Stimulated activated CD8-positive, alpha-beta memory T cell treated with anti-CD3 and anti-CD28 coated beads, Interleukin-15, amount 100 ng/mL, for 48 hours (primary cell): ENCODE results near the gene PIGU.

ENCODE experiments used
- DNase-seq, 2 donors: peaks; one replicate each; pipeline ENCODE4 v3.0.0-alpha.2; 2020; ENCODE audit warnings: low read depth in 2 of 2

The PIGU gene

DNA sequence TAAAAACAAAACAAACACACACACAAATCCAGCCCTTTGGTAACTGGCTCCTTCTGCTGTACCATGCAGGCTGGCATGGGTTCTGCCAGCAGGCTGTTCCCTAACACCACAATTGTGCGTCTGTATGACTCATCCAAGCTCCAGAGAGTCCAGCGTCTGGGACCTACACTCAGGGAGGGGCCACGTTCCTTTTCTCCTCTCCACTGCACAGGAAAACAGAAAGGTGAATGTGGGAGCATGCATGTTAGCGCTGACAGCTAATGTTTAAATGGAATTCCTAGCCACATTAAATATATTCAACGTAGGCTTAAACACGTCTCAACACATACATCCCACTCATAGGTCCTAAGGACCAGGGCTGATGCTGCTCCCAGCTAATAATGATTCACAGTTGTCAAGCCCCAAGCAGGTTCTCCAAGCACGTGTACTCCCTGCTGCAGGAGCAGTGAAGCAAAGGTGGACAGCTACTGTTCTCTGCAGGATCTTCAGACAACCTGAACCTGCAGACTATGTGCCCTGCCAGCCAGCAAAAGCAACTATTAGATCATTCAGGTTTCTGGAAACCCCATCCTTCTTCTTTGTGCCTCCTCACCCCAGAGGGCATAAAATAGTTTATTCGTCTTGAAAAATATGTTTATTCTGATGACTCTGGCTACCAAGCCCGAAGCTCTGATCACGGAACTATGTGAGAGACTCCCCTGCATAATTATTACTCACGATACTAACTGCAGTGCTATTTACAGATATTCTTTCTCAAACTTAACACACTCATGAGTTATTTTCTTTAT is 97.5 kb downstream of the PIGU start:
- no peak for DNase-seq

DNA sequence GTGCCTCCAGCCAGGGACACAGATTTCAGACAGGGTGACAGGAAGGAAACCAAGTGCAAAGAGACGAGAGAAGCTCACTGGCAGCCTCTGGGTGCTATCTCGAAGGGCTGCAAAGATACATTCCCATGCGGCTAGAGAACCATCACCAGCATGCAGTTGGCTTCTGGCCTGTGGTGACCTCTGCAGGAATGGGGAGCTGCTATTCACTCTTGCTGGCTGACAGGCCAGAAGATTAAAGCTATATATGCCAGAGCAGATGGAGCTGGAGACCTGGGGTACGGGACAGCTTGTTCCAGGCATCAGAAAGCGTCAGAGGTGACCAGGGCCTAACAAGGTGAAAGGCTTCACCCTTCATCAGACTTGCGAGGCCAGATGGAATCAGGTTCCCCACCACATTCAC is 98.4 kb downstream of the PIGU start:
- DNase-seq = no peak

GRCh38 chr20:34578025-34578424 is 98.9 kb downstream of the PIGU start:
- no peak for DNase-seq

GRCh38 chr20:34577061-34577460 is 99.8 kb downstream of the PIGU start:
- DNase-seq = no peak

GRCh38 chr20:34575756-34576155 is 101.1 kb downstream of the PIGU start:
- DNase-seq = no peak

DNA sequence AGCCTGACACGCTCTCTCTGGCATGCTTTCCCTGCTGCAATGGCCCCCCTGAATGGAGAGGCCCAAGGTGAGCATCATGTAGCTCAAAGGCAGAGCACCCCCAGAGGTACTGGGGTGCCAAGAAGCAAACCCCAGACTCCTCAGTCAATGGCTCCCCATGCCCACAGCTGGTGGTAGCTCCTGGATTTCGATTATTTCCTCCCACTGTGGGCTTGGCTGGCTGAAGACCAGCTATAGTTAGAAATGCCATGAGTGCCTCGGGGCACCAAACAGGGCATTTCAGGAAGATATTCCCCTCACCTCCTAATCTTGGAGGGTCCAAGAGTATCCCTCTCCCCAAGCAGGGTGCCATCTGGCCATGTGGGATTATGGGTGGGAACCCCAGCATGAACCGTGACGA is 101.6 kb downstream of the PIGU start:
- DNase-seq = no peak

DNA sequence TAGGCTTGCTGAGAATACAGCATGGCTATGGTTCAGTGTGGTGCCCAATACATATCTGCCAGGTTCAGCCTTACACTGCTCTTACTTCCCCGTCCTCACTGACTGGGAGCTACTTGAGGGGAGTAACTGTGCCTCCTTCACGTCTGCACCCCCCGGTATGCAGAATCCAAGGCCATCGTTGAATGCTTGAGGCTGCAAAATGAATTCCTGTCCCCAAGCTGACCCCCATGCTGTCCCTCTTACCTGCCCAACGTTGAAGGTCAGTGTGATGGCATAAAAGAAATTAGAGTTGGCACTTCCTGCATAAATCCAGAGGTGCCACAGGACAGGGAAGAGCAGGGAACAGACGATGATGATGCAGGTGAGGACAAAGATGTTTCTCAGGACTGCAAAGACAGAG is 102.0 kb downstream of the PIGU start:
- DNase-seq = no peak

DNA sequence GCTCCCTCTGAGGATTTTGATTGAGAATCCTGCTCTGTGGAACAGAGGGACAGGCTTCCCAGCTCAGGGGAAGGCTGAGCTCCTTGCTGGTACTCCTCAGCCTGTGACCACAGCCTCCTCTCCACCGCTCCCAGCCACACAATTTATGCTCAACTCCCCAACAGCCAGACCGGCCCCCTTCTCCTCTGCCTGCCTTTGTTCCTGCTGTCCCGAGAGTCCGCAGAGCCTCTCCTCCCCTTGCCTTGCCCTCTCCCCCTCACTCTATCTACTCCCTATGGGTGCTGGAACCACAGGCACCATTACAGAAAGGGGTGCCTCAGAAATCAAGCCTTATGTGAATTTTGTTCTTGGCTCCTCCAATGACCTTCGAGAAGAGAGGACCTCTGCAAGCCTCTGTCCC is 102.5 kb downstream of the PIGU start:
- no peak for DNase-seq

DNA sequence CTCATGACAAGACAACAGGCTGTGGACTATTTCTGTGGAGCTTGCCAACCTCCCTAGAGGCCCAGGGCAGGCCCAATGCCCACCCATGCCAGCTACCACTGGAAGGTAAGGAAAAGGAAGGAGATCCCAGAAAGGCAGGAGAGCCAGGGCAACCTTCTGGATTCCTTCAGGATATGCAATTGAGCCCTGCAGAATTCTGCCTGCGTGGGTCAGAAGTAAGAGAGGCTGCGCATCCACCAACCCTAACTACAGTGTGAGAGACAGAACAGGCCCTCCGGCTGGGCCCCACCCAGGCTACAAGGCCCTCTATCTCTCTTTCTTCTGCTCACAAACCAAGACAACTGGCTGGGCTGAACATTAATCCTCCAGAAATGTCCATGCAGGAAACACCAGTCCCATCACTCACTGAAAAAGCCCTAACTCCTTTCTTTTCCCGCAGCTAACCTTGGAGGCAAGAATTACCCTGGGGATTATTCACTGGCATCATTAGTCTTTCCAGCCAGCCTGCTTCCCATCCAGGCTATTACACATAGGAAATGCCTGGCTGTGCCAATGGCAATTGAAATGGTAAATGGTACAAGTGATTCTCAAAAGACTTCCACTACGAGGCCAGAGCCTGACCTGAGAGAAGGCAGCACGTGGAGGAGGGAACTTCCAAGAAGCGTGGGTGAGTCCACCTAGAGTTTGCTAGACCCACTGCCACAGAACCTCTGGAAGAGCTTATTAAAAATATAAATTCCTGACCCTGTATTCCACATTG is 103.2 kb downstream of the PIGU start:
- no peak for DNase-seq

DNA sequence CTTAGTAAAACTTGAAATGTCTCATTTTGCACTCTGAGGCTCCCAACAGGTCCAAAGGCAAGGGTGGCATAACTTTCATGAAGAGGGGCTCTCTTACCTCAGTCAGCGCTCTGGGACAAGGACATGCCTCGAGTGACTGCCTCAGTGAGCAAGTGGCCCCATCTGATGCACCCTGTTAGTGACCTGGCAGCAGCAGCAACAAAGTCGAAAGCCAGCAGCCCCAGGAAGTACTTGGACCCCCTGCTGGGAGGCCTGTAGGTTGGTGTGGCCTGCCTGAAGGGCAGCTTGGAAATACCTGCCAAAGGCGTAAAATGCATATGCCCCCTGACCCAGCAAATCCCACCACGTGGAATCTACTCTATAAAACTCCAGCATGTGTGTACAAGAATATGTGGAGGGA is 105.1 kb downstream of the PIGU start:
- no peak for DNase-seq

- no peak for DNase-seq
Measured at GRCh38 chr20:34570859-34571306, 106.0 kb downstream of the PIGU start.

DNA sequence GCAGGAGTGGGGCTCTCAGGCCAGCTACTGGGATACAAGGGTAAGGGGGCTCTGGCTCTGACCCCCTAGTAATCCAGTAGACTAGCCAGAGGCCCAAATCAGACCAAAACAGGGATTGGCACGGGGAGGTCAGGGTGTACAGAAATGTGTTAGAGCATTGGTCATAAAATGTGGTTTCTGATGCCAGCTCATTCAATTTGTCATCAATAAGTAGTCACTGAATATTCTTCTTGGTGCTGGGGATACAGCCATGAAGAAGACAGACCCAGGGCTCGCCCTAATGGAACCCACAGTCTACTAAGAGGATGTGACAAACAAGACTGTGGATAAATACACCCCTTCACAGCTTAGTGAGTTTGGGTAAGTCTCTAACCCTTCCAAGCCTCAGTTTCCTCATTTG is 107.3 kb downstream of the PIGU start:
- no peak for DNase-seq

DNA sequence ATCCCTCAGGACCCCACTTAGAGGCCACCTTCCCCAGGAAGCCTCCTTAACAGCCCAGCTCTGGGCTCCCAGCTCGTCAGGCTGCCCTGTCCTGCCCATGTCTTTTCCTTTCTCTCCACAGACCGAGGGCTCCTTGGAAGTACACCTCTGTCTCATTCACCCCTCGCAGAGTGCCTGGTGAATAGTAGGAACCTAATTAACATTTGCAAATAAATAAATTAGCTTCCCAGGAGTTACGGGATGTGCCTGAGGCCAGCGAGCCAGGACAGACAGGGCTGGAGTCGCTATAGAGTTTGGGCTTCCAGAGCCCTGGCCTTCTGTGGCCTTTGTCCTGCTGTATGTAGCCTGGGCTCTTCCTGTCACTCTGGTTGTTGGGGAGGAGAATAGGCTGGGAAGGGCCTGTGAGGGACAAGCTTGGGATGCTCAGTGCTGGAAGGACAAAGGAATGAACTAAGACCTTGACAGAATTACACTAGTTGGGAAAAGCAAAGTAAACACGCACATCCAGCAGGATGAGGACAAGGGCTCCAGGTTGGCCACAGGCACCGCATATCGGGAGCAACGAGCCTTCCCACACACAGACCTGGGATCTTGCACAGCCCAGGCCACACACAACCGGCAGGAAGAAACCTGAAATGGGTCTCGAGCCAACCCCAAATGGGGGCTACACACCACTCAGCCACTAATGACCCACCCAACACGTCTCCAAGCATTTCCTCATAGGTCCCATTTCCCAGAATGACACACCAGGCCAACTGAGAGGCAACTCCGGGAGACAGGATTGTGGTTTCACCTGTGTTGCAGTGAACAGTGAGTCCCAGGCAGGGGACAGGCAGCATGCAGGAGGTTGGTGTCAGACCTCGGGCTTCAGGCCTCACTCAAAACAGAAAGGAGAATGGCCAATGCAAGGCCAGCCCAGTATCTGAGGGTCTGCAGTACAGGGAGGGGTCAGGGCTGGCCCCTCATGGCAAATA is 108.7 kb downstream of the PIGU start:
- DNase-seq = no peak

- DNase-seq = no peak
Measured at GRCh38 chr20:34566978-34567891, 109.7 kb downstream of the PIGU start.

- no peak for DNase-seq
Measured at GRCh38 chr20:34564833-34565232, 112.1 kb downstream of the PIGU start.

- no peak for DNase-seq
Measured at GRCh38 chr20:34562641-34563040, 114.3 kb downstream of the PIGU start.

DNA sequence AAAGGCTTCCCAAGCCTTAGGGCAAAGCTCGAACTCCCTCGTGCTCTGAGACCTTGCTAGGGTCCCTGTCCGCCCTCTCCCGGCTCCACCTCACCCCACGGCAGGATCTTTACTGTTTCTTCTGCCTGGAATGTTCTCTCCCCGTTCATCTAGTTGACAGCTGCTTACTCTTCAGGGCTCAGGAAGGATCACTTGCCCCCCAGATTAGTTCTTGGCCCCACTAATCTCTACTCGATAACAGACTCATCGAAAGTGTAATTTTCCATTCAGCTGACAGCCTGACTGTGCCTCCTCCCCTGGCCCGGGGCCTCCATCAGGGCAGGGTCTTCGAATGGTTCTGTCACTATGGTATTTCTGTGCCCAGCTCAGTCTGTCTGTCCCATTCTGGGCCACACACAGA is 115.2 kb downstream of the PIGU start:
- DNase-seq = no peak

DNA sequence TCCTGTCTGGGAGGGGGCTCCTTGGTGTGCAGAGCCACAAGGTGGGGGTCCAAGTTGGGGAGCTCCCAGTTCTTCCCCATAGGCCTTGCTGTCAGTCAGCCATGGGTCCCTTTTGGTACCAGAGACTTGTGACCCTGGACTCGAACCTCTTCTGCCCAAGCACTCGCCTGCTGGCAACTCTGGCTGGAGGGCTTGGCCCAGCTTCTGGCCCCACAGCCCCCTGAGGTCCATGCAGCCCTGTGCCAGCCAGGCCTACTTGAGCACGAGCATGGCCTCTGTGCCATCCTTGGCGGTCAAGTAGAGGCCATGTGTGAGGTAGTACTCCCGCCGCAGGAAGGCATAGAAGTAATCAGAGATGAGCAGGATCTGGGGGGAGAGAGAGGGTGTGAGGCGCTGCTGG is 116.3 kb downstream of the PIGU start:
- no peak for DNase-seq

DNA sequence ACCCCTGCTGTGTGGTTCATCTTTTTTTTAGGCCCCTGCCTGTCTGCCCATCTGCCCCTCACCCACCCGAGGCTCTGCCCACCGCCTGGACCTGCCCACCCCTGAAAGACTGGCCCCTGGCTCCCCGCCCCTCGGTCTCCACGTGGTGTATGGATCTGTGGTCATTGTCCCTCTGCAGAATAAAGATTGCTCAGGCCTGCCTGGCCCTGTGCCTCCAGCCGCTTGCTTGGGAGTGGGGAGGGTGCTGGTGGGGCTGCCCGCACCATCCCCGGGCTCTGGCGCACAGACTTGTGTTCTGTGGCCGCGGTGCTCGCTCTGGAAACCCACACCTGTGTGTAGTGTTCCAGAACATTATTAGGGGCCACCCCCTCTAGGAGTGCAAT is 116.8 kb downstream of the PIGU start:
- DNase-seq = no peak

DNA sequence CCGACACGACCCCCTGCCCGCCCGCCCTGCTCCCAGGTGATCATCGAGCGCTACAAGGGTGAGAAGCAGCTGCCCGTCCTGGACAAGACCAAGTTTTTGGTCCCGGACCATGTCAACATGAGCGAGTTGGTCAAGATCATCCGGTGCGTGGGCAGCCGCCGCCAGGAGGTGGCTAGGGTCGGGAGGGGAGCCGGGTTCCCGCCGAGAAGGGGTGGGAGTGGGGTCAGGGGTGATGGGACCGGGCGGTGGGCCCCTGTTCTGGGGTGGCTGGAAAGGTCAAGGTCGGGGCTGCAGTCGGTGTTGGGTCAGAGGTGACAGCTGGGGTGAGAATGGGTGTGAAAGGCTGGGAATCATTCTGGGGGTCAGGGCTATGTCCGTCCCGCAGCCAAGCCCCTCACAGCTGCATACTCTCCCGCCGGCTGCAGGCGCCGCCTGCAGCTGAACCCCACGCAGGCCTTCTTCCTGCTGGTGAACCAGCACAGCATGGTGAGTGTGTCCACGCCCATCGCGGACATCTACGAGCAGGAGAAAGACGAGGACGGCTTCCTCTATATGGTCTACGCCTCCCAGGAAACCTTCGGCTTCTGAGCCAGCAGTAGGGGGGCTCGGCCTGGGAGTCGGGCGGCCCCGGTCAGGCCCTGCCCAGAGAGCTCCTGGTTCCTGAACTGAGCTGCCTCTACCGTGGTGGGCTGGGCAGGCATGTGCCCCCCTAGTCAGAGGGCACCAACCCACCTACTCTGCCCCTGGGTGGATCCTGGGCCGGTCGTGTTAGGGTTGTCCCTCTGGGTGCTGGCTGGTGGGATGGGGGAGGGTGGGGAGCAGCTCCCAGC is 117.4 kb downstream of the PIGU start:
- no peak for DNase-seq
